SK-N-SH treated with all-trans-retinoic acid at 6 μM for 48 hours (cell line): Measurements from ENCODE around the gene ENAH.

ENCODE experiments used
- ATAC-seq: fragments of 200-7000 bp; cut with Tn5 transposase; 3 replicates; pipeline ENCODE4 v1.9.1; 2020; ENCODE audit warnings: mild to moderate bottlenecking, moderate library complexity
- BACH2 ChIP-seq: fragments of 250-450 bp; sonication (Bioruptor Pico); IDR thresholded peaks from 2 replicates; pipeline ENCODE4 v1.9.0; 2021; ENCODE audit warnings: mild to moderate bottlenecking, borderline replicate concordance
- CSDC2 ChIP-seq: fragments of 250-450 bp; sonication (Bioruptor Pico); IDR thresholded peaks from 2 replicates; pipeline ENCODE4 v1.5.0; 2020; ENCODE audit warnings: mild to moderate bottlenecking, moderate library complexity
- ESRRG ChIP-seq: fragments of 250-450 bp; sonication (Bioruptor Pico); IDR thresholded peaks from 2 replicates; pipeline ENCODE4 v1.6.1; 2021; ENCODE audit warnings: mild to moderate bottlenecking
- GLIS3 ChIP-seq: fragments of 250-450 bp; sonication (Bioruptor Pico); IDR thresholded peaks from 2 replicates; pipeline ENCODE4 v1.5.0; 2020; ENCODE audit warnings: mild to moderate bottlenecking, moderate library complexity
- ISL1 ChIP-seq: fragments of 250-450 bp; sonication (Bioruptor Pico); IDR thresholded peaks from 2 replicates; pipeline ENCODE4 v2.1.2; 2022; ENCODE audit warnings: mild to moderate bottlenecking, moderate library complexity
- OSR1 ChIP-seq: fragments of 250-450 bp; sonication (Bioruptor Pico); IDR thresholded peaks from 2 replicates; pipeline ENCODE4 v1.8.0; 2022; ENCODE audit warnings: moderate library complexity, mild to moderate bottlenecking, inconsistent platforms
- PPARA ChIP-seq: fragments of 250-450 bp; sonication (Bioruptor Pico); IDR thresholded peaks from 2 replicates; pipeline ENCODE4 v1.5.0; 2020; ENCODE audit warnings: mild to moderate bottlenecking, borderline replicate concordance
- RARB ChIP-seq: fragments of 250-450 bp; sonication (Bioruptor Pico); IDR thresholded peaks from 2 replicates; pipeline ENCODE4 v1.8.0; 2021; ENCODE audit warnings: mild to moderate bottlenecking, moderate library complexity
- SNAI2 ChIP-seq: fragments of 250-450 bp; sonication (Bioruptor Pico); IDR thresholded peaks from 2 replicates; pipeline ENCODE4 v1.5.0; 2020; ENCODE audit warnings: mild to moderate bottlenecking, moderate library complexity
- TCF4 ChIP-seq: fragments of 250-450 bp; sonication (Bioruptor Pico); IDR thresholded peaks from 2 replicates; pipeline ENCODE4 v1.8.0; 2021; ENCODE audit warnings: mild to moderate bottlenecking, moderate library complexity, borderline replicate concordance
- ZC3H10 ChIP-seq: fragments of 250-450 bp; sonication (Bioruptor Pico); IDR thresholded peaks from 2 replicates; pipeline ENCODE4 v1.5.1; 2021; ENCODE audit warnings: mild to moderate bottlenecking, moderate library complexity
- ZFP3 ChIP-seq: fragments of 250-450 bp; sonication (Bioruptor Pico); IDR thresholded peaks from 2 replicates; pipeline ENCODE4 v1.5.0; 2020; ENCODE audit warnings: mild to moderate bottlenecking, moderate library complexity
- ZFP30 ChIP-seq: fragments of 450-650 bp; formaldehyde crosslinking; IDR thresholded peaks from 2 replicates; pipeline ENCODE4 v1.5.0; 2022; ENCODE audit warnings: mild to moderate bottlenecking, moderate library complexity
- ZNF565 ChIP-seq: fragments of 450-650 bp; formaldehyde crosslinking; conservative IDR thresholded peaks from 2 replicates; pipeline ENCODE4 v1.5.0; 2020; ENCODE audit warnings: low read depth, mild to moderate bottlenecking, moderate library complexity
- ZNF70 ChIP-seq: fragments of 450-650 bp; formaldehyde crosslinking; IDR thresholded peaks from 2 replicates; pipeline ENCODE4 v1.5.0; 2020; ENCODE audit warnings: mild to moderate bottlenecking, moderate library complexity
- ZNF8 ChIP-seq: fragments of 450-650 bp; formaldehyde crosslinking; IDR thresholded peaks from 2 replicates; pipeline ENCODE4 v1.5.0; 2020; ENCODE audit warnings: mild to moderate bottlenecking, moderate library complexity
- TF ChIP-seq, protein P1 (sequence below): fragments of 250-450 bp; sonication (Bioruptor Pico); IDR thresholded peaks from 2 replicates; pipeline ENCODE4 v1.8.0; 2021; ENCODE audit warnings: low read depth, mild to moderate bottlenecking, moderate library complexity, borderline replicate concordance
- TF ChIP-seq, protein P2 (sequence below): fragments of 250-450 bp; sonication (Bioruptor Pico); IDR thresholded peaks from 2 replicates; pipeline ENCODE4 v1.5.1; 2020; ENCODE audit warnings: low read depth, mild to moderate bottlenecking, moderate library complexity
- TF ChIP-seq, protein P3 (sequence below): fragments of 250-450 bp; sonication (Bioruptor Pico); IDR thresholded peaks from 2 replicates; pipeline ENCODE4 v1.5.1; 2021; ENCODE audit warnings: mild to moderate bottlenecking, moderate library complexity
- TF ChIP-seq, protein P4 (sequence below): fragments of 250-450 bp; sonication (Bioruptor Pico); IDR thresholded peaks from 2 replicates; pipeline ENCODE4 v1.5.0; 2020; ENCODE audit warnings: mild to moderate bottlenecking, moderate library complexity

ENAH gene

DNA sequence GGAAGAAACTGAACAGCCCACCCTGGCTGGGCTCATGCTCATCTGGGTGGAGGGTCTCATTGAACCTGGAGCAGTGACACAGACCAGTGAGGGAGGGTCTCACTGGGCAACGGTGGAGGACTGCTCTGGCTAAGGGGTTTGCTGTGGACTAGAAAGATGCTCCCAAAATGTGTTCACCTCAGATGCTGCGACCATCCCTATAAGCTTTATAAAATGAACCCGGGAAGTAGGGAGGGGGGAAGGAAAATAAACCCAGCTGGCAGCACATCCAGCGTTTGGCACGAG is 190.6 kb downstream of the ENAH start:
- TF ChIP-seq ZFP30 (CRISPR knock-in tag) (no peak), ZNF8 (CRISPR knock-in tag) (no peak), TCF4 (CRISPR knock-in tag) (no peak), ZNF565 (CRISPR knock-in tag) (no peak), BACH2 (CRISPR knock-in tag) (no peak), SNAI2 (CRISPR knock-in tag) (no peak)
- TF ChIP-seq, protein P1, sequence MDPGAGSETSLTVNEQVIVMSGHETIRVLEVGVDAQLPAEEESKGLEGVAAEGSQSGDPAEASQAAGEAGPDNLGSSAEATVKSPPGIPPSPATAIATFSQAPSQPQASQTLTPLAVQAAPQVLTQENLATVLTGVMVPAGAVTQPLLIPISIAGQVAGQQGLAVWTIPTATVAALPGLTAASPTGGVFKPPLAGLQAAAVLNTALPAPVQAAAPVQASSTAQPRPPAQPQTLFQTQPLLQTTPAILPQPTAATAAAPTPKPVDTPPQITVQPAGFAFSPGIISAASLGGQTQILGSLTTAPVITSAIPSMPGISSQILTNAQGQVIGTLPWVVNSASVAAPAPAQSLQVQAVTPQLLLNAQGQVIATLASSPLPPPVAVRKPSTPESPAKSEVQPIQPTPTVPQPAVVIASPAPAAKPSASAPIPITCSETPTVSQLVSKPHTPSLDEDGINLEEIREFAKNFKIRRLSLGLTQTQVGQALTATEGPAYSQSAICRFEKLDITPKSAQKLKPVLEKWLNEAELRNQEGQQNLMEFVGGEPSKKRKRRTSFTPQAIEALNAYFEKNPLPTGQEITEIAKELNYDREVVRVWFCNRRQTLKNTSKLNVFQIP (CRISPR knock-in tag) = no peak
- TF ChIP-seq, protein P2, sequence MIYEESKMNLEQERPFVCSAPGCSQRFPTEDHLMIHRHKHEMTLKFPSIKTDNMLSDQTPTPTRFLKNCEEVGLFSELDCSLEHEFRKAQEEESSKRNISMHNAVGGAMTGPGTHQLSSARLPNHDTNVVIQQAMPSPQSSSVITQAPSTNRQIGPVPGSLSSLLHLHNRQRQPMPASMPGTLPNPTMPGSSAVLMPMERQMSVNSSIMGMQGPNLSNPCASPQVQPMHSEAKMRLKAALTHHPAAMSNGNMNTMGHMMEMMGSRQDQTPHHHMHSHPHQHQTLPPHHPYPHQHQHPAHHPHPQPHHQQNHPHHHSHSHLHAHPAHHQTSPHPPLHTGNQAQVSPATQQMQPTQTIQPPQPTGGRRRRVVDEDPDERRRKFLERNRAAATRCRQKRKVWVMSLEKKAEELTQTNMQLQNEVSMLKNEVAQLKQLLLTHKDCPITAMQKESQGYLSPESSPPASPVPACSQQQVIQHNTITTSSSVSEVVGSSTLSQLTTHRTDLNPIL = no peak
- TF ChIP-seq, all 23 proteins: peak for 0
- no peak for ATAC-seq

DNA sequence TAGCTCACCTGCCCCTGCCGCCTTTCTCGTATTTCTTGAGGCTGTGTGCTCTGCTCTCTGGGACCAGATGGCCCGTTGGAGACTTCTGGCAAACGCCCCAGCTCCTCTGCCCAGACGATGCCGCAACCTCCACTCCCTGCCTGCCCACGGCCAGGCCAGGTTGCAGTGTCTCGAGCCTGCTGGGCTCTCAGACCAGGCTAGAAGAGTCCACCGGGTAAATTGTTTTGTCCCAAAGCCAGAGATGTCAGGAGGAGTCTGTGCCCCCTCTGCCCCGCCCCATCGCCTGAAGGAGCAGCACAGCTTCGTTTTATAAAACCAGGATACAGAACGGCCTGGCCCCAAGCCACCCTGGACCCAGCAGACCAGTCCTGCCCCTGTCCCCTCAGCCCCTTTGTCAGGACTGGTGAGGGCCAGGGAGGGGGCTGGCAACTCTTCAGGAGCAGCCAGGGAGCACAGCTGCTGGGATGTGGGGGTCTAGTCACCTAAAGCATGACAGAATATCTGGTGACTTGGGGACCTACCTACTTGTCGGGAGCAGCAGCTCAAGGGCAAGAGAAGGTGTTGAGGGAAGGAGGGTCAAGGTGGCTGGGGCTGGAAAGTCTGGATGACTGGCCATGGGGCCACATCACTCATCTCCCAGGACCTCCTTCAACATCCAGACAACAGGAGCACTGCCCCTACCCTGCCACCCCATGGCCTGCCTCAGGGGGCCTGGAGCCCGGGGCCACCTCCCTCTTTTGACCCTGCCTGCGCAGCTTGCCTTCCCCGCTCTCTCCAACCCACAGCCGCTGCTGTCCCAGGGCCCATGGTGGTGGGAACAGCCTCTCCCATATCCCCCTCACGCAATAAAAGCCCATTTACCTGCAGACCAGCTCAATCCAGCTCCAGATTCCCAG is 191.1 kb downstream of the ENAH start:
- ATAC-seq = peak; percentile 70

DNA sequence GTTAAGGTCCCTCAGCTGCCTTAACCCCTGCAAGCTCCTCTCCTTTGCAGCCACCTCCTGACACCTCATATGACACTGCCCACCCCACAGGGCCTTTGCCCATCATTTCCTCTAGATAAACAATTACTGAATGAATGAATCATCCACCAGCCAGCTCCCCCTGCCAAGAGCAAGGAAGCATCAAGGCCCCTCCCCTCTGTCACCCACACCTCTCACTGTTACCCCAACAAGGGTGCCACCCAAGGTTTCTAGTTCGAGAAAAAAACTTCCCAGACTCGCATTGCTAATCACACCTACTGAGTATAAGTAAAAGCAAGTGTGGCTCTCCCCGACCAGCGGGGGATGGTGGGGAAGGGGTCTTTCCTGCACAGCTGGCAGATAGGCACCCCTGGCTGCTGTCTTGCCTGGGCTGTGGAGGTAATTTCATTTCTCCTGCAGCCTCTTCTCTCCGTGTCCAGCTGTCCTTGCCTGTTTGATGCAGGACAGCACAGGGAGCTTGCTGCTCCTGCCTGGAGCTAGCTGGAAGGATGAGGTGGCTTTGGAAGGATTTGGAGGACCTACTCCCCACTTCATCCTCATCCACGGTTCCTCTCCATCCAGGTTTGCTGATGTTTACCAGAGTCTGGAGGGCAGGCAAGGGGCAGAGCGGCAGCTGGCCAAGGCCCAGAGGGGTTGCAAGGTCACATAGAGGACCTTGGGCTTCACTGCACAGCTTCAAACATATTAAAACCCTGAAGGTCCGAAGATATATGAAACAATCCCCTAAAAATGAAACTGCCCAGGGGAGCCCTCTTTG is 192.0 kb downstream of the ENAH start:
- peak; percentile 36 for ATAC-seq
- TF ChIP-seq, protein P3, sequence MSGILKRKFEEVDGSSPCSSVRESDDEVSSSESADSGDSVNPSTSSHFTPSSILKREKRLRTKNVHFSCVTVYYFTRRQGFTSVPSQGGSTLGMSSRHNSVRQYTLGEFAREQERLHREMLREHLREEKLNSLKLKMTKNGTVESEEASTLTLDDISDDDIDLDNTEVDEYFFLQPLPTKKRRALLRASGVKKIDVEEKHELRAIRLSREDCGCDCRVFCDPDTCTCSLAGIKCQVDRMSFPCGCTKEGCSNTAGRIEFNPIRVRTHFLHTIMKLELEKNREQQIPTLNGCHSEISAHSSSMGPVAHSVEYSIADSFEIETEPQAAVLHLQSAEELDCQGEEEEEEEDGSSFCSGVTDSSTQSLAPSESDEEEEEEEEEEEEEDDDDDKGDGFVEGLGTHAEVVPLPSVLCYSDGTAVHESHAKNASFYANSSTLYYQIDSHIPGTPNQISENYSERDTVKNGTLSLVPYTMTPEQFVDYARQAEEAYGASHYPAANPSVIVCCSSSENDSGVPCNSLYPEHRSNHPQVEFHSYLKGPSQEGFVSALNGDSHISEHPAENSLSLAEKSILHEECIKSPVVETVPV (CRISPR knock-in tag) = no peak
- TF ChIP-seq ZFP3 (CRISPR knock-in tag) = no peak
- no peak for TF ChIP-seq PPARA (CRISPR knock-in tag)
- TF ChIP-seq, protein P2 = no peak
- TF ChIP-seq, protein P4, sequence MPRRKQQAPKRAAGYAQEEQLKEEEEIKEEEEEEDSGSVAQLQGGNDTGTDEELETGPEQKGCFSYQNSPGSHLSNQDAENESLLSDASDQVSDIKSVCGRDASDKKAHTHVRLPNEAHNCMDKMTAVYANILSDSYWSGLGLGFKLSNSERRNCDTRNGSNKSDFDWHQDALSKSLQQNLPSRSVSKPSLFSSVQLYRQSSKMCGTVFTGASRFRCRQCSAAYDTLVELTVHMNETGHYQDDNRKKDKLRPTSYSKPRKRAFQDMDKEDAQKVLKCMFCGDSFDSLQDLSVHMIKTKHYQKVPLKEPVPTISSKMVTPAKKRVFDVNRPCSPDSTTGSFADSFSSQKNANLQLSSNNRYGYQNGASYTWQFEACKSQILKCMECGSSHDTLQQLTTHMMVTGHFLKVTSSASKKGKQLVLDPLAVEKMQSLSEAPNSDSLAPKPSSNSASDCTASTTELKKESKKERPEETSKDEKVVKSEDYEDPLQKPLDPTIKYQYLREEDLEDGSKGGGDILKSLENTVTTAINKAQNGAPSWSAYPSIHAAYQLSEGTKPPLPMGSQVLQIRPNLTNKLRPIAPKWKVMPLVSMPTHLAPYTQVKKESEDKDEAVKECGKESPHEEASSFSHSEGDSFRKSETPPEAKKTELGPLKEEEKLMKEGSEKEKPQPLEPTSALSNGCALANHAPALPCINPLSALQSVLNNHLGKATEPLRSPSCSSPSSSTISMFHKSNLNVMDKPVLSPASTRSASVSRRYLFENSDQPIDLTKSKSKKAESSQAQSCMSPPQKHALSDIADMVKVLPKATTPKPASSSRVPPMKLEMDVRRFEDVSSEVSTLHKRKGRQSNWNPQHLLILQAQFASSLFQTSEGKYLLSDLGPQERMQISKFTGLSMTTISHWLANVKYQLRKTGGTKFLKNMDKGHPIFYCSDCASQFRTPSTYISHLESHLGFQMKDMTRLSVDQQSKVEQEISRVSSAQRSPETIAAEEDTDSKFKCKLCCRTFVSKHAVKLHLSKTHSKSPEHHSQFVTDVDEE = no peak

More for the DNA sequence above, 191.1 kb downstream of the ENAH start:
- TF ChIP-seq PPARA (CRISPR knock-in tag) = no peak
- TF ChIP-seq ZNF565 (CRISPR knock-in tag) = no peak
- TF ChIP-seq RARB = no peak
- no peak for TF ChIP-seq CSDC2 (CRISPR knock-in tag)
- no peak for TF ChIP-seq GLIS3
- TF ChIP-seq ZFP3 (CRISPR knock-in tag) = no peak

DNA sequence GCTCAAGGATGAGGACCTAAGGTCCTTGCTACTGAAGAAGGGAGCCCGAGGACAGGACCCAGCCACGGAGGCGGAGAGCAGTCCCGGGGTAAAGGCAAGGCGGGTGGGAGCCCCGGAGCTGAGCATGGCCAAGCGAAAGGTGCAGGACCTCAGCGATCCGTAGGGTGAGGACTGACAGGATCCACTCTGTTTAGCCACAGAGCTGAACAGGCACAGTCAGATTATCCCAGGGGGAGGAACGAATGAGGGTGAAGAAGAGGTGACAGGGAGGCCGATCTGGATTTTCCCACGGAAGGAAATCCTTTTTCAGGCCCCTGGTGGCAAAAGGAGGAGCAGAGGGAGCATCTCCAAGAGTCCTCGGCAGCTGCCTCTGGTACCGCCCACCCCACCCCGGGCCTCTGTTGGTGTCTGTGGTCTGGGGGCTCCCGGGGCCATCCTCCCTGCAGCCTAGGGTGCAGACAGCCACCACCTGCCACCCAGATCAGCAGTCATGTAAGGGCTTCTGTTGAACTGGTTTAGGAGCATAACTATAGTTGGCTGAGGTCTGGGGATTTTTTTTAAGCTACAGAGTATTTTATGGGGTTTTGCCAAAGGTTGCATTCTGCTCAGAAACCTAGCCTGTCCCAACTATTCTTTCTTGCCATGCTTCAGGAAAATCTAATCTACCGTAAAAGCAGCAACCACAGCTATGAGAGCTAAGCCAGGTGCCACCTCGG is 192.7 kb downstream of the ENAH start:
- peak; percentile 4; the same call in 2 of the 3 replicates for ATAC-seq
- TF ChIP-seq ZNF8 (CRISPR knock-in tag) (no peak), OSR1 (CRISPR knock-in tag) (no peak), ZC3H10 (CRISPR knock-in tag) (no peak), ESRRG (no peak), ZFP3 (CRISPR knock-in tag) (no peak), RARB (no peak), CSDC2 (CRISPR knock-in tag) (no peak), ZFP30 (CRISPR knock-in tag) (no peak), ISL1 (no peak), ZNF70 (CRISPR knock-in tag) (no peak)
- TF ChIP-seq, protein P3 (CRISPR knock-in tag) = no peak
- TF ChIP-seq, protein P4 = no peak
